GM10248 (cell line): ENCODE measurements around the gene RBM12.

ENCODE experiments used
- CTCF ChIA-PET: fragments of 300-600 bp; sonication (Branson Sonifier 250); formaldehyde crosslinking; extraction: SDS; loops from one replicate; lab custom pipeline; 2021; ENCODE audit warnings: antibody characterized with exemption; lab: Yijun Ruan, JAX
- POLR2A ChIA-PET: fragments of 350-650 bp; sonication (Branson Sonifier 250); formaldehyde crosslinking; extraction: SDS; loops from one replicate; lab custom pipeline; 2020; ENCODE audit warnings: antibody characterized with exemption; lab: Yijun Ruan, JAX
- DNase-seq: peaks from one replicate; pipeline ENCODE4 v3.0.0; 2012; ENCODE audit errors: extremely low spot score
- TF ChIP-seq, protein P1 (sequence below): IDR thresholded peaks from 2 replicates; pipeline ENCODE4 v1.5.1; 2012; ENCODE audit warnings: mild to moderate bottlenecking, low read depth; ENCODE audit errors: extremely low read depth, missing control alignments, control extremely low read depth

Gene RBM12

DNA sequence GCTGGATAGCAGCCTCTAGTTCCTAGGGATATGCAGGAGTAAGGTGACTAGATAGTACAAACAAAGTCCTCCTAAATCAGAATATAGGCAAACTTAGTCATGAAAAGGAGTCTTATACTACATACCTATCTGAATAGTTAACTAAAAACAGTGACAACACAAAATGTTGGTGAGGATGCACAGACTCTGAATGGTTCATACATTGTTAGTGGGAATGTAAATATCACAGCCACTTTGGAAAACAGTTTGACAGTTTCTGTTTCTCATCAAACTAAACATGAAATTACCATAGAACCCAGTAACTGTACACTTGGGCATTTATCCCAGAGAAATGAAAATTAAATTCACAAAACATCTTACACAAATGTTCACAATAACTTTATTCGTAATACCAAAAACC is 17.3 kb upstream of the RBM12 start:
- DNase-seq = no peak
- CTCF ChIA-PET = no interaction called here
- TF ChIP-seq, protein P1, sequence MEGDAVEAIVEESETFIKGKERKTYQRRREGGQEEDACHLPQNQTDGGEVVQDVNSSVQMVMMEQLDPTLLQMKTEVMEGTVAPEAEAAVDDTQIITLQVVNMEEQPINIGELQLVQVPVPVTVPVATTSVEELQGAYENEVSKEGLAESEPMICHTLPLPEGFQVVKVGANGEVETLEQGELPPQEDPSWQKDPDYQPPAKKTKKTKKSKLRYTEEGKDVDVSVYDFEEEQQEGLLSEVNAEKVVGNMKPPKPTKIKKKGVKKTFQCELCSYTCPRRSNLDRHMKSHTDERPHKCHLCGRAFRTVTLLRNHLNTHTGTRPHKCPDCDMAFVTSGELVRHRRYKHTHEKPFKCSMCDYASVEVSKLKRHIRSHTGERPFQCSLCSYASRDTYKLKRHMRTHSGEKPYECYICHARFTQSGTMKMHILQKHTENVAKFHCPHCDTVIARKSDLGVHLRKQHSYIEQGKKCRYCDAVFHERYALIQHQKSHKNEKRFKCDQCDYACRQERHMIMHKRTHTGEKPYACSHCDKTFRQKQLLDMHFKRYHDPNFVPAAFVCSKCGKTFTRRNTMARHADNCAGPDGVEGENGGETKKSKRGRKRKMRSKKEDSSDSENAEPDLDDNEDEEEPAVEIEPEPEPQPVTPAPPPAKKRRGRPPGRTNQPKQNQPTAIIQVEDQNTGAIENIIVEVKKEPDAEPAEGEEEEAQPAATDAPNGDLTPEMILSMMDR = no peak
- POLR2A ChIA-PET = interaction anchor here (0.6 kb wide), 1 partner anchor 244 kb away, joined by 3 read pairs; no protein-coding TSS in a partner anchor

DNA sequence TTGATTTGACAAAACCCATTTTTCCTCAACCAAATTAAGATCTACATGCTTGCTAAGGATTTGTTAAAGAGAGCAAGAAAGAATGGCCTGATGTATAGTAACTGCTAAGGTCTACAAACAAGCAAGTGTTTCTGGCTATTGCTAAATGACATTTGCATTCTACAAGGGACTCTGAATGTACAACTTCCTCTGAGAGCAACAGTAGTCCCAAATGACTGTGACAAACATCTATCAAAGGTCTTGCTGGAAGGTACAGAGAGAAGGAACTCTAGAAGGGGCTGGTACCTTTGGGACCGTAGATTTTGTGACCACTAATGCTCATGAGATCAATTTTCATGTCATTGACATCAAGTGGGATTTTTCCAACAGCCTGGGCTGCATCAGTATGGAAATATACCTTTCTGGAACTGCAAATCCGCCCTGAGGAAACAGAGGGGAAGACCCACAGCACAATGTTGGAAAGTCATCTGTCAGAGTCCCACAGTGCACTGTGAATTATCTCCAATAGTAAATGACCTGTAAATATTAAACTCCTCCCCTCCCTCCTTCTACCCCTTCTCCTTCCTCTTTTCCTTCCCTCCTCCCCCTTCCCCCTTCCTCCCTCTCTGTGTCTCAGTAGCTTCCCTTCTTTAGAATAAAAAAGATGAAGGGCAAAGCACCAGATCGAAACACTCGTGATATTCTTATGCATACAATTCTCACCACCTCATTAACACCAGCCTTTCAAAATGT is 15.9 kb upstream of the RBM12 start:
- ChIA-PET CTCF (interaction anchor here (1.0 kb wide), 1 partner anchor 50 kb away, joined by 4 read pairs; no protein-coding TSS in a partner anchor), POLR2A (no interaction called here)
- no peak for DNase-seq
- TF ChIP-seq, protein P1 = no peak

GRCh38 chr20:35674921-35675320 is 10.2 kb upstream of the RBM12 start:
- POLR2A ChIA-PET = no interaction called here
- CTCF ChIA-PET = interaction anchor here (0.8 kb wide), 1 partner anchor 56 kb away, joined by 3 read pairs; no protein-coding TSS in a partner anchor
- TF ChIP-seq, protein P1 = no peak
- no peak for DNase-seq

- ChIA-PET POLR2A (no interaction called here), CTCF (no interaction called here)
- DNase-seq = no peak
- TF ChIP-seq, protein P1 = no peak
These were observed 9.2 kb upstream of the RBM12 start for GRCh38 chr20:35673884-35674283.

GRCh38 chr20:35669681-35670080 is 5.0 kb upstream of the RBM12 start:
- DNase-seq = no peak
- POLR2A ChIA-PET = no interaction called here
- CTCF ChIA-PET = interaction anchor here (1.4 to 1.5 kb wide), 2 partner anchors 14 to 20 kb away, joined by 4 read pairs; no protein-coding TSS in a partner anchor
- TF ChIP-seq, protein P1 = no peak

GRCh38 chr20:35669221-35669620 is 4.5 kb upstream of the RBM12 start:
- ChIA-PET CTCF (interaction anchor here (1.0 to 2.6 kb wide), 2 partner anchors 17 to 50 kb away, joined by 3 to 16 read pairs; no protein-coding TSS in a partner anchor), POLR2A (interaction anchor here (0.5 kb wide), 1 partner anchor 20 kb away, joined by 4 read pairs; no protein-coding TSS in a partner anchor)
- no peak for DNase-seq
- TF ChIP-seq, protein P1 = no peak
